DMS114 treated with DMSO at 0.1 percent for 48 hours (cell line): ENCODE data around the gene IL4R.

Experiments
- DNase-seq: peaks from one replicate; lab custom pipeline; 2025; ENCODE audit not compliant: unreplicated experiment; lab: John Stamatoyannopoulos, UW

The IL4R gene

GRCh38 chr16:27353853-27354252 is 40.1 kb downstream of the IL4R start:
- no peak for DNase-seq

DNA sequence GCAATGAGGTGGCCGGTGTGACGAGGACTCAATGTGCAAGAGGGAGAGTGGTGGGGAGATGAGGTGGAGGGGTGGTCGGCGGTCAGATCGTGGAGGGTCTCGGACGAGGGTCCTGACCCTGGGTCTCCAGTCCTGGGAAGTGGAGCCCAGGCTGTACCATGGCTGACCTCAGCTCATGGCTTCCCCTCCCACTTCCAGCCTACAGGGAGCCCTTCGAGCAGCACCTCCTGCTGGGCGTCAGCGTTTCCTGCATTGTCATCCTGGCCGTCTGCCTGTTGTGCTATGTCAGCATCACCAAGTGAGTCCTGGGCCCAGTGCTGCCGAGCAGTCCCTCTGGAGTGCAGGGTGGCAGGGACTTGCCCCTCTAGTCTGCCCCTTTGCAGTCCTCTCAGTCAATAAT is 41.8 kb downstream of the IL4R start:
- DNase-seq: no peak

DNA sequence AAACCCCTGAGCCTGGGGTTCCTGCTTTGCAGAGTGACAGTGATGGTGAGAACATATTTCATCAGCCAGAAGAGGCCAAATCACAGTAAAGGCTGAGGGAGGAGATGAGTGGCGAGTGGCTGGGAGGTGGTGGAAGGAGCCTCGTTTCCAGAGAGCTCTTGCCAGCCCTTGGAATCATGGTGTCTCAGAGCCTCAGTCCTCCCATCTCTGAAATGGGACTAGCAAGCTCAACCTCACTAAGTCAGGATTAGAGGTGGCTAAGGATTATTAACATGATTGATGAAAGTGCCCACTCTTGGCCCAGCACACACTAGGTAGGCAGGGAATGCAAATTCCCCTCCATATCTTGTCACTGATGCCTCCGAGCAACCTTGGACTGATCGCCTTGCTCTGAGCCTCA is 43.0 kb downstream of the IL4R start:
- DNase-seq: no peak

DNA sequence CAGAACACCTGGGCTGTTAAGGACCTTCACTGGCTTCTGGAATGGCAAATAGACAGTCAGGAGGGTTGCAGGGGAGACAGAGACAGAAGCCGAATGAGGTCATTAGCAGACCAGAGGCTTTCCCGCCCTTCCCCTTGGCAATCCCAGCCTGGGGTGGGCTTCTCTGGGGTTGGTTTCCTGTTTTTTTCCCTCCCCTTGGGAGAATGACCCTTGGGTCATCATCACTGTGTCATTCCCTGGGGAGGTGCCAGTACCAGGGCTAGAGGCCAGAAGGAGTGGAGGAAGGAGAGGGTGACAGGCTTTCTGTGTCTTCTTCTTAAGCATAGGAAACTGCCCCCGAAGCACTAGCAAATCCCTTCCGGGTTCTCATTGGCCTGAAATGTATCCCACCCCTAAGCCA is 45.3 kb downstream of the IL4R start:
- no peak for DNase-seq

DNA sequence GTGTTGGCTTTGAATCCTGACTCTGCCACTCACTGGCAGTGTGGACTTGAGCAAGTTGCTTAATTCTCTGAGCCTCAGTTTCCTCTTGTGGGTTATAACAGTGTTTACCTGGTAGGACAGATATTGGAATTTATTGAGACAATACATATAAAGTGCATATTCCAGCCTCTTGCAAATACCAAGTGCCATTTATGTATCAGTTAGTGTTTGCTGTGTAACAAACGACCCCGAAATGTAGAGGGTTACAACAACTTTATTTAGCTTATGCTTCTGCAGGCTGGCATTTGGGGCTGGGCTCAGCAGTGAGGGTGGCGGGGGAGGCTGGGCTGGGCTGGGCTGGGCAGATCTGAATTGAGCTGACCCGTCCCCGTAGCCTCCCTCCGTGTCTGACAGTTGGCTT is 45.8 kb downstream of the IL4R start:
- DNase-seq: no peak

DNA sequence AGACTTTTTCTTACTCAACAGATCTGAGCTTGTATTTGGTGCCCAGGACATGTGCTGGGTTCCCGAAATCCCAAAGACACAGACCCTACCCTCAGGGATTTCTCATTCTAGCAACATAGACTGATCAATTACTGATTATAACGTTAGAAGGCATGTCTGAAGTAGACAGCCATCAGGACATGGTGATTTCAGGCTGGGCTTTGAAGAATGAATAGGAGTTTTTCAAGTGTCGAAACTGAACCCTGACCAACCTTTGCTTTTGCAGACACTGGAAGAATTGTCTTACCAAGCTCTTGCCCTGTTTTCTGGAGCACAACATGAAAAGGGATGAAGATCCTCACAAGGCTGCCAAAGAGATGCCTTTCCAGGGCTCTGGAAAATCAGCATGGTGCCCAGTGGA is 48.2 kb downstream of the IL4R start:
- DNase-seq: no peak

GRCh38 chr16:27362570-27363245 is 48.9 kb downstream of the IL4R start:
- no peak for DNase-seq

DNA sequence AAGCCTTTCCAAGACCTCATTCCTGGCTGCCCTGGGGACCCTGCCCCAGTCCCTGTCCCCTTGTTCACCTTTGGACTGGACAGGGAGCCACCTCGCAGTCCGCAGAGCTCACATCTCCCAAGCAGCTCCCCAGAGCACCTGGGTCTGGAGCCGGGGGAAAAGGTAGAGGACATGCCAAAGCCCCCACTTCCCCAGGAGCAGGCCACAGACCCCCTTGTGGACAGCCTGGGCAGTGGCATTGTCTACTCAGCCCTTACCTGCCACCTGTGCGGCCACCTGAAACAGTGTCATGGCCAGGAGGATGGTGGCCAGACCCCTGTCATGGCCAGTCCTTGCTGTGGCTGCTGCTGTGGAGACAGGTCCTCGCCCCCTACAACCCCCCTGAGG is 49.5 kb downstream of the IL4R start:
- no peak for DNase-seq

DNA sequence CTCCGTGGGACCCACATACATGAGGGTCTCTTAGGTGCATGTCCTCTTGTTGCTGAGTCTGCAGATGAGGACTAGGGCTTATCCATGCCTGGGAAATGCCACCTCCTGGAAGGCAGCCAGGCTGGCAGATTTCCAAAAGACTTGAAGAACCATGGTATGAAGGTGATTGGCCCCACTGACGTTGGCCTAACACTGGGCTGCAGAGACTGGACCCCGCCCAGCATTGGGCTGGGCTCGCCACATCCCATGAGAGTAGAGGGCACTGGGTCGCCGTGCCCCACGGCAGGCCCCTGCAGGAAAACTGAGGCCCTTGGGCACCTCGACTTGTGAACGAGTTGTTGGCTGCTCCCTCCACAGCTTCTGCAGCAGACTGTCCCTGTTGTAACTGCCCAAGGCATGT is 50.0 kb downstream of the IL4R start:
- DNase-seq: no peak

DNA sequence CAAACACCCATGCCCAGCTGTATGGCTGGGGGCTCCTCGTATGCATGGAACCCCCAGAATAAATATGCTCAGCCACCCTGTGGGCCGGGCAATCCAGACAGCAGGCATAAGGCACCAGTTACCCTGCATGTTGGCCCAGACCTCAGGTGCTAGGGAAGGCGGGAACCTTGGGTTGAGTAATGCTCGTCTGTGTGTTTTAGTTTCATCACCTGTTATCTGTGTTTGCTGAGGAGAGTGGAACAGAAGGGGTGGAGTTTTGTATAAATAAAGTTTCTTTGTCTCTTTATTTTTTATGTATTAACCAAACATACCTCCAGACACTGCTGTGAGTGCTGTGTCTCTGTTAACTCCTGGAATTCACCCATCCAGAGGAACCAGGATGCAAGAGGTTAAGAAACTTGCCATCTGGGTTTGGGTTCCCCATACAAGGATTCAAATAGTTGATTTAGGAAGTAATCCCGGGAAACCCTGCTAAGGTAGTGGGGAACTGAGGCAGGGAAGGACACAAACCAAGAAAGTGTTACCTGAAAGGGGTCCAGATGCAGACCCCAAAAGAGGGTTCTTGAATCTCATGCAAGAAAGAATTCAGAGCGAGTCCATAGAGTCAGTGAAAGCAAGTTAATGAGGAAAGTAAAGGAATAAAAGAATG is 50.8 kb downstream of the IL4R start:
- DNase-seq: no peak

GRCh38 chr16:27365142-27366089 is 51.6 kb downstream of the IL4R start:
- no peak for DNase-seq

- DNase-seq: no peak
Measured at GRCh38 chr16:27366687-27367460, 53.1 kb downstream of the IL4R start.

GRCh38 chr16:27367461-27368357 is 53.9 kb downstream of the IL4R start:
- DNase-seq: peak; percentile 20

- no peak for DNase-seq
Measured at GRCh38 chr16:27368358-27368722, 54.6 kb downstream of the IL4R start.

GRCh38 chr16:27369806-27370205 is 56.0 kb downstream of the IL4R start:
- no peak for DNase-seq

DNA sequence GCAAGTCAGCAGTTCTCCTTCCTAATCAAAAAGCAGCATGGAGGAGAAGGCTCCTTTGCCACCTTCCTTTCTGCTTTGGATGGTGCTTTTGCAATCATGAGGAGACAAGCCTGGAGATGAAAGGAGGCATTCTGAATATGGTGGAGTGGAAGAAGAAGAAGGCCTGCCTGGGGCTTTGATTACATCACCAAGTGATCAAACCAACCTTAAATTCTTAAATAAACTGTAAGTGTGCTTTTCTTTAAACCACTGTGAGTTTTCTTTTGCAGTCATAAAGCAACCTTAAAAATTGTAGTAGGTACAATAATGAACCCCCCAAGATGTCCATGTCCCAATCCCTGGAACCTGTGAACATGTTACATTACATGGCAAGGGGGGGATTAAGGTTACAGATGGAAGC is 56.5 kb downstream of the IL4R start:
- DNase-seq: no peak

GRCh38 chr16:27373312-27373711 is 59.5 kb downstream of the IL4R start:
- no peak for DNase-seq

DNA sequence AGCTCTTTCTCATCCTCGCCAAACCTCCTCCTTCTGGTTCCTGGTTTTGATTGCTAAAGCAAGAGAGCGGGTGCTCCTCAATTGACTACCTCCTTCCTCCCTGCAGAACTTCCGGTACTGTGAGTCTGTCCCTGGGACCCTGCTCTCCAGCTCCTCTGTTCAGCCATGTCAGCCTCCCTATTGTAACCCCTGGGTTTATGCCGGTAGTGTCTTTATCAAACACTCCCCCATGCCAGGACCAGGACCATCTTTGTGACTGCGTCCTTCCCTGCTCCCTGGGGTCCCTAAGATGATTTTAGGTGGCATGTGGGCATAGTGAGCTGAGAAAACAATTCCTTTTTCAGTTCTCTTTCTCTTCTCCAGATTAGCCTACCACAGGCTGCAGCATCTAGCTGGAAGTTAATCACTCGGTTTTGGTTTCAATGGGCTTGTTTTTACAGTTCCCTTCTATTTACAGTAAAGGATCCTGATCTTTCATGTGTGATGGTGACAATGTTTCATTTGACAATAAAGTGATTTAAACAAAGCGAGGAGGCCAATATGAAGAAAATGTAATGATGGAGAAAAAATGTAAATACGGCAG is 60.5 kb downstream of the IL4R start:
- DNase-seq: no peak

DNA sequence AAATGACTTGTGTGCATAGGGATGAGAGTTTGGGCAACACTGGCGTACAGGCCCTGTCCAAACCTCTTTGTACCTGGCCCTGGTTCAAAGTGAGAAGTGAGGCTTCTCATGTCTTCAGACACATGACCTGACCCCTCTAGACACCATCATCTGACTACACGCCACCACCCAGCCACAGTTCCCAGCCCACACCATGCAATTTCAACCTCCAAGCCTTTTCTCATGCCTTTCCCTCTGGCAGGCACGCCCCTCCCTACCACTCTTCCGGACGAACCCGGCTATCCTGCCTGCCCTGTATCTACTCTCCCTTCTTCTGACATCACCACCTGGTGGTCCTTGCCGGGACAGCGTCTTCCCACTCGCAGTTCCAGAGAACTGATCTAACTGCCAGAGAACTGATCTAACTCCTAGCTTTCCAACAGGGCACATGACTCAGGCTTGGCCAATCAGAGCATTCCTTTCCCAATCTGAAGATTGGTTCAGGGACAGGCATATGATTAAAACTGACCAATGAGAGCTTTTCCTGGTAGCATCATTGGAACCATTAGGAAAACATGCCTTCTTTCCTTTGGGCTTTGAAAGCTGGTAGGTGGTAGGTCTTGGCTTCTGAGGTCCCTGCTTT is 61.1 kb downstream of the IL4R start:
- peak; percentile 24 for DNase-seq
